Neuron (in vitro differentiated cells): Measurements from ENCODE around the gene PPP2R5A.
"Not testable (repeated sequence)": the region's sequence is repeated elsewhere in the genome, so short reads cannot be mapped to it uniquely, and the experiment has no call there.

Experiments used
- H2AFZ ChIP-seq: one replicate; pipeline ENCODE4 v1.6.1; 2013; ENCODE audit warnings: low read depth, mild to moderate bottlenecking, inconsistent platforms, low read length, moderate library complexity
- H3K27me3 ChIP-seq: one replicate; pipeline ENCODE4 v1.6.1; 2013; ENCODE audit warnings: low read length; ENCODE audit not compliant: insufficient read depth
- H3K36me3 ChIP-seq: one replicate; pipeline ENCODE4 v1.6.1; 2013; ENCODE audit warnings: low read length; ENCODE audit not compliant: insufficient read depth
- H3K4me1 ChIP-seq: one replicate; pipeline ENCODE4 v1.6.1; 2013; ENCODE audit warnings: low read length; ENCODE audit not compliant: insufficient read depth
- H3K4me3 ChIP-seq: 2 replicates; pipeline ENCODE4 v1.5.1; 2013; ENCODE audit warnings: mild to moderate bottlenecking, low read length, moderate library complexity
- H3K9me3 ChIP-seq: one replicate; pipeline ENCODE4 v1.6.1; 2013; ENCODE audit warnings: low read length

PPP2R5A gene

DNA sequence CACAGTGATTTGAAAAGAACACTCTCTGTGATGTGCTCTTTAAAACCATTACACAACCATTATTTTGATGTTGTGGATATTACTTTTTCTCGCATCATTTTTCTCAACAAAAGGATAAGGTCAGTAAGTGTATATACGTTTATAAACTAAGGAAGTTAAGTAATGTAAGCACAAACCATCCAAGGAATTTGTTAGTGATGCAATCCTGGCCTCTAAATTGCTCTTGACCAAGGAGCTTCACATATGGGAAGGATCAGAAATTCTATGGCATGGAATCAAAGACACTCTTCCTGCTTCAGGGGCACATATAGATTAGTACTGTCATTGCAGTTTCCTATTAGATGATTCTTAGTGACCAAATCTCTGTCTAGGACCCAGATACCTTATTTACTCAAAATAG lies 3.6 kb upstream of the PPP2R5A start:
- Histone ChIP-seq H3K4me3 (no peak overlapping the region), H3K36me3 (no peaks in the 10 kb centered on the region), H3K27me3 (no peaks in the 10 kb centered on the region), H3K9me3 (no peaks in the 10 kb centered on the region), H3K4me1 (peaks cover 3% of the 10 kb centered on the region), H2AFZ (no peak overlapping the region)

DNA sequence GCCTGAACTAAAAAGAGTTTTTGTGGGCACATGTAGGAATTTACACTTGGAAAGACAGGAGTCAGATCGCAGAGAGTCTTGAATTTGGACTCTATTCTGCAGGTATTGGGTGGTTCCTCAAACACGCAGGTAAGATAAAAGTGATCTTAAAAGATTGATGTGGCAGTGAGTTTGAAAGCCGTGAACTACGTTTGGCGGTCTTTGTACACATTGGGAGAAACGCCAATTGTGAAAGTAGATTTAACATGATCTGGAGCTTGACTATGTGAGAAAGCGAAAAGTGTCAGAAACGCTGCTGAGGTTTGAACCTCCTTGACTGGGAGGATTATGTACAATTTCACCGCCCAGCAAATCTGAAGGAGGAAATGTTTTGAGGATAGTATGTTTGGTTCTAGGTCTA lies 1.5 kb upstream of the PPP2R5A start:
- Histone ChIP-seq H2AFZ (no peak overlapping the region), H3K4me3 (no peak overlapping the region), H3K4me1 (peaks cover 11% of the 10 kb centered on the region), H3K27me3 (no peaks in the 10 kb centered on the region), H3K36me3 (no peaks in the 10 kb centered on the region), H3K9me3 (no peaks in the 10 kb centered on the region)

- peaks cover 11% of the 10 kb centered on the region for H3K4me1 ChIP-seq
- H2AFZ ChIP-seq = peak overlapping the region; percentile 82
- H3K27me3 ChIP-seq = no peaks in the 10 kb centered on the region
- no peaks in the 10 kb centered on the region for H3K36me3 ChIP-seq
- H3K4me3 ChIP-seq = peak overlapping the region; percentile 83
- no peaks in the 10 kb centered on the region for H3K9me3 ChIP-seq
These were observed 872 bp upstream of the PPP2R5A start for GRCh38 chr1:212284332-212284743.

DNA sequence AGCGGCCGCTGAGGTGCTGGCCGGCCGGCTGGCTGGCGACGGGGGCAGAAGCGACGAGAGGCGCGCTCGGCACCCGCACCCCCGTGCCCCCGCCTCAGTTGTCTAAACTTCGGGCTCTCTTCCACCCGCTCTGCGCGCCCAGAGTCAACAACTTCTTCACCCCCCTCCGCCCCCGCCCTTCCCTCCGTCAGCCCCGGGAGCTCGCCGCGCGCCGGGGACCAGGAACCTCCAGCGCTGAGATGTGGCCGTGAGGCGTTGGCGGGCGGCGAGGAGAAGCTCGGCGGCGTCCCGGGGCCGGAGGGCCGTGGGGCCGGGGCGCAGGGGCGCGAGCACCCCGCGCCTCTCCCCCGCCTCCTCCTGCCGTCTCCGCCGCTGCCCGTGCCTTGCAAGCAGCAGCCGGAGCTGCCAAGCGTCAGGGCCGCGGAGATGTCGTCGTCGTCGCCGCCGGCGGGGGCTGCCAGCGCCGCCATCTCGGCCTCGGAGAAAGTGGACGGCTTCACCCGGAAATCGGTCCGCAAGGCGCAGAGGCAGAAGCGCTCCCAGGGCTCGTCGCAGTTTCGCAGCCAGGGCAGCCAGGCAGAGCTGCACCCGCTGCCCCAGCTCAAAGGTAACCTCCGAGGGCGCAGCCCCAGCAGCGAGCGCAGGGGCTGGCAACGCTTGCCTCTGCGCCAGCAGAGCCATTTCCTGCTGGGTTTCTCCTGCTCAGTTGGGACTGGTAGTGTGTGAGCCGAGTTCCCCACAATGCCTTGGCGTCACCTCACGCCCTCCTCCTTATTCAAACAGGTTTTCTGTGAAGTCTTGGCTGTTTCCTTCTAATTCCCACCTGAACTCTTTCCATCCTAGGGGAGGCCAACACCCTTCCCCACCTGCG lies 710 bp downstream of the PPP2R5A start:
- Histone ChIP-seq H3K9me3 (no peaks in the 10 kb centered on the region), H2AFZ (peak overlapping the region; percentile 100), H3K4me3 (peak overlapping the region; percentile 83), H3K36me3 (no peaks in the 10 kb centered on the region), H3K4me1 (peaks cover 11% of the 10 kb centered on the region), H3K27me3 (no peaks in the 10 kb centered on the region)

DNA sequence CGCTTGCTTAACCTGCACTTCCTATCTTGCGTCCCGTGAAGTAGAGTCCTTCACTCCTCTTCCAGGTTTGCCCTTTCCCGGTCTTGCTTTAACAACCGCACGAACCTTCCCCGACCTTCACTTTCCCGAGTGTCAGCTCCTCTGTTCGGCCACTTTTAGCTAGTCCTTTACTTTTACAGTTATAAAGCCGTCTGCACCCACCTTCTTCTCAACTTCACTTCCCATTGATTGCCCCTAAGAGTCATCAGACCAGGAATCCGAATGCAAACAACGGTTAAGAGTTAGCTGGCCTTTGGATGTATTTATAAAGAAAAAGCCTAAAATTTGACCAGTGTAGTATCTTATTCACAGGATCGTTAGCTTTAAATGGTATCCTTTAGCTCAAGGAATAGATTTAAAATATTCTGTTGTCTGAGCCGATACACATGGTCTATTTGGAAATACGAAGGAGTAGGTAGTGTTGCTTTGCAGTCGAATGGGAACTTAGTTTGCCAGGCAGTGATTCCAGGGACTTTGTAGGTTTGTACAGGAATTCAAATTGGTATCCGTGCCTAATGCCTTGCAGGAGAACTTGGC lies 1.4 kb downstream of the PPP2R5A start:
- Histone ChIP-seq H2AFZ (peak overlapping the region; percentile 100), H3K9me3 (no peaks in the 10 kb centered on the region), H3K27me3 (no peaks in the 10 kb centered on the region), H3K4me1 (peaks cover 15% of the 10 kb centered on the region), H3K4me3 (peak overlapping the region; percentile 83), H3K36me3 (no peaks in the 10 kb centered on the region)

GRCh38 chr1:212287261-212287895 lies 2.2 kb downstream of the PPP2R5A start:
- Histone ChIP-seq H3K4me1 (peaks cover 15% of the 10 kb centered on the region), H3K9me3 (no peaks in the 10 kb centered on the region), H3K4me3 (peak overlapping the region; percentile 83), H2AFZ (peak overlapping the region; percentile 100), H3K27me3 (no peaks in the 10 kb centered on the region), H3K36me3 (no peaks in the 10 kb centered on the region)

DNA sequence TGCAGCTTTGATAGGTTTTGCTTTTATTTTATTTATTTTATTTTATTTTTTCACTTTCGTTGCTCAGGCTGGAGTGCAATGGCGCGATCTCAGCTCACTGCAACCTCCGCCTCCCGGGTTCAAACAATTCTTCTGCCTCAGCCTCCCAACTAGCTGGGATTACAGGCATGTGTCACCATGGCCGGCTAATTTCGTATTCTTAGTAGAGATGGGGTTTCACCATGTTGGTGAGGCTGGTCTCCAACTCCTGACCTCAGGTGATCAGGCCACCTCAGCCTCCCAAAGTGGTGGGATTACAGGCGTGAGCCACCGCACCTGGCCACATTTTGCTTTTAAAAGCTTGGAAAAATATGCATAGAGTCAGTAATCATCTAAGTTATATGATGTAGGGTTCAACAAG lies 2.8 kb downstream of the PPP2R5A start:
- not testable (repeated sequence) for H2AFZ ChIP-seq, H3K9me3 ChIP-seq, H3K4me3 ChIP-seq, H3K36me3 ChIP-seq, H3K27me3 ChIP-seq
- peaks cover 15% of the 10 kb centered on the region for H3K4me1 ChIP-seq

DNA sequence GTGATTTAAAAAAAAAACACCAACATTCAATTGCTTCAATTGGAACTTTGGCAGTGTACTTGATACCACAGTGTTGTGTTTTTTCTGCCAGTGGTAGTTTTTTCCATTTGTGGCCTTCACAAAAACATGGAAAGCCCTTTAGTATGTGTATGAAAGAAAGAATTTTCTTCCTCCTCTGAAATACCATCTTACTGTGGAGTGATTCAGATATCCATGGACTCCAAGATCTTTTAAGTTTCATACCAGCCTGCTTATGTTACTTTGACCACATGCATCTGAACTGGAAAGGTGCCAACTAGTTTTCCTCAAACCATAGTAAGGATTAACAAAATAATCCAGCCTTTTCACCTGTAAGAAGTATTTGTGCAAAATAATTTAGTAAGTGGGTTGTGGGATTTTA lies 3.4 kb downstream of the PPP2R5A start:
- Histone ChIP-seq H3K4me1 (peaks cover 15% of the 10 kb centered on the region), H3K27me3 (no peaks in the 10 kb centered on the region), H2AFZ (no peak overlapping the region), H3K9me3 (no peaks in the 10 kb centered on the region), H3K36me3 (no peaks in the 10 kb centered on the region), H3K4me3 (no peak overlapping the region)

- no peak overlapping the region for H3K4me3 ChIP-seq
- no peaks in the 10 kb centered on the region for H3K27me3 ChIP-seq
- H2AFZ ChIP-seq = no peak overlapping the region
- no peaks in the 10 kb centered on the region for H3K9me3 ChIP-seq
- no peaks in the 10 kb centered on the region for H3K36me3 ChIP-seq
- peaks cover 12% of the 10 kb centered on the region for H3K4me1 ChIP-seq
These were observed 4.3 kb downstream of the PPP2R5A start for GRCh38 chr1:212289262-212290077.

GRCh38 chr1:212290608-212291007 lies 5.4 kb downstream of the PPP2R5A start:
- Histone ChIP-seq H3K27me3 (no peaks in the 10 kb centered on the region), H3K4me3 (no peak overlapping the region)

DNA sequence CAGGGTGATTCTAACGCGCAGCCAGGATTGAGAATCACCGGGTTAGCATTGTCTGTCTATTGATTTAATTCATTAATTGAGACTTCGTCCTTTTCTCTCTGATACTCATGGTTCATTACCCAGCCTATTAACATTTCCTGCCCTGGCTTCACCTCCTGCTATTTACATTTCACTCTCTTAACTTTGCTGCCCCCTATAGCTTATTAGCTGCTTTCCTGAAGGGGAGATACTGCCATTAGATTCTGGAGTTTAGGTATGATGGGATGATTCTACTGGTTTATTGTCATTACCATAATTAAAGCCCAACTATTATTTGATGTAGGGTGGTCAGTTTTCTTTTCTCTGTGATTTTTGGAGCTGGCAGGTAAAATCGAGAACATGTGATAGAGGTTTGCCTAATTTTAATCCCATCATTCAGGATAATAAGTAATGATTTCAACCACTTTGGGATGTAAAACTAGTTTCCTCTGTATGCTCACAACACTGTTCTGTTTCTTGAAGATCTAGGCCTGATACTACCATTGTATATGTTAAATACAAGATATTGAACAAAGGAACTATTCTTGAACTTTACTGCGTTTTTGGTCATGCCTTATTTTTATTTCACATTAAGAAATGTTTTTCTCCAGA lies 6.4 kb downstream of the PPP2R5A start:
- Histone ChIP-seq H3K36me3 (no peaks in the 10 kb centered on the region), H3K4me1 (peaks cover 12% of the 10 kb centered on the region), H2AFZ (no peak overlapping the region), H3K27me3 (no peaks in the 10 kb centered on the region), H3K9me3 (no peaks in the 10 kb centered on the region), H3K4me3 (no peak overlapping the region)

More at GRCh38 chr1:212290608-212291007, 5.4 kb downstream of the PPP2R5A start:
- Histone ChIP-seq H3K36me3 (no peaks in the 10 kb centered on the region), H3K9me3 (no peaks in the 10 kb centered on the region), H3K4me1 (peaks cover 12% of the 10 kb centered on the region), H2AFZ (no peak overlapping the region)

DNA sequence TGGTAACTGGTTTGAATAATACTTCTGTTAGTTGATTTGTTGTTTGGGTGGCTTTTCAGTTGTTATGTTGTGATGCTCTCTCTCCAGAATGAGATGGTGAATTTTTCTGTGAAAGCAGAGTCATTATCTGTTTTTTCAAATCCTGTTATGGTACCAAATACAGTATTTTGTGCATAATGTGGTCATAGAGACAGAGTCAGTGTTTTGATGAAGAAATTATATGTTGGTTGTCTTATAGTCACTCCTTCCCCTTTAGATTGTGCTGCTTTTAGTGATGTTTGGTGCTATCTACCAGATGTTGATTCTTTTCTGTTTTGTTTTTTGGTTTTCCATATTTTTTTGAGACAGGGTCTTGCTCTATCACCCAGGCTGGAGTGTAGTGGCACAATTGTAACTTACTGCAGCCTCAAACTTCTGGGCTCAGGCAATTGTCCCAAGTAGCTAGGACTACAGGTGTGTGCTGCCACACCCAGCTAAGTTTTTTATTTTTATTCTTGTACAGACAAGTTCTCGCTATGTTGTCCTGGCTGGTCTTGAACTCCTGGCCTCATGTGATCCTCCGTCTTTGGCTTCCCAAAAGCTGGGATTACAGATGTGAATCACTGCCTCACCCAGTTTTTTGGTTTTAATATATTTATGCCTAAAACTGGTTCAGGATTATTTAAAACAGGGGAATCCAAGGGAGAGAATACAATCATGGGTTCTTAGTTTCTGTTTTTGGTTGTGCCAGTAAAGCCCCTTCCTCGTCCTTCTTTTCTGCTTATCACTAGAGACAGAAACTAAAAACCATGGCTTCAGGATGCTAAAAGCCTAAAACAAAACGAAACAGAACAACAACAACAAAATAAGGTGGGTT lies 7.3 kb downstream of the PPP2R5A start:
- Histone ChIP-seq H3K4me3 (no peak overlapping the region), H3K27me3 (no peaks in the 10 kb centered on the region), H3K4me1 (peaks cover 5% of the 10 kb centered on the region), H3K36me3 (no peaks in the 10 kb centered on the region), H3K9me3 (no peaks in the 10 kb centered on the region), H2AFZ (no peak overlapping the region)
